Bronchial epithelial cell (primary cell): ENCODE results near the gene SLC1A2. TPM values are rescaled to one million over a fixed set of nuclear protein-coding genes. Genes with fewer than 3 reads are reported as not detected.

Experiments
- DNase-seq: peaks from one replicate; pipeline ENCODE4 v3.0.0-alpha.2; 2010; ENCODE audit warnings: low read depth
- FAIRE-seq: peaks from 2 replicates; lab custom pipeline; 2011; peaks lifted over from hg19 to GRCh38; lab: Jason Lieb, UNC
- H3K27me3 ChIP-seq: 2 replicates; pipeline ENCODE4 v1.5.1; 2011; ENCODE audit warnings: low read length; ENCODE audit not compliant: control insufficient read depth, insufficient read depth
- H3K36me3 ChIP-seq: 2 replicates; pipeline ENCODE4 v1.5.1; 2011; ENCODE audit warnings: low read length; ENCODE audit not compliant: control insufficient read depth, insufficient read depth
- H3K4me3 ChIP-seq: 2 replicates; pipeline ENCODE4 v1.5.1; 2011; ENCODE audit warnings: mild to moderate bottlenecking, low read depth, low read length, control low read depth
- total RNA-seq: library from RNA; depleted of rRNA; stranded (reverse); fragments of >200 nt; gene quantifications from 2 replicates; pipeline ENCODE4 v1.2.1, GENCODE V29; 2014
- TF ChIP-seq, protein P1 (sequence below): IDR thresholded peaks from 2 replicates; pipeline ENCODE4 v1.5.1; 2011; ENCODE audit warnings: mild to moderate bottlenecking, moderate library complexity, low read length, control low read depth, inconsistent platforms; ENCODE audit not compliant: insufficient read depth, severe bottlenecking

Gene SLC1A2
- total RNA-seq, 1 donor from 2014 or later = under 0.01 TPM

DNA sequence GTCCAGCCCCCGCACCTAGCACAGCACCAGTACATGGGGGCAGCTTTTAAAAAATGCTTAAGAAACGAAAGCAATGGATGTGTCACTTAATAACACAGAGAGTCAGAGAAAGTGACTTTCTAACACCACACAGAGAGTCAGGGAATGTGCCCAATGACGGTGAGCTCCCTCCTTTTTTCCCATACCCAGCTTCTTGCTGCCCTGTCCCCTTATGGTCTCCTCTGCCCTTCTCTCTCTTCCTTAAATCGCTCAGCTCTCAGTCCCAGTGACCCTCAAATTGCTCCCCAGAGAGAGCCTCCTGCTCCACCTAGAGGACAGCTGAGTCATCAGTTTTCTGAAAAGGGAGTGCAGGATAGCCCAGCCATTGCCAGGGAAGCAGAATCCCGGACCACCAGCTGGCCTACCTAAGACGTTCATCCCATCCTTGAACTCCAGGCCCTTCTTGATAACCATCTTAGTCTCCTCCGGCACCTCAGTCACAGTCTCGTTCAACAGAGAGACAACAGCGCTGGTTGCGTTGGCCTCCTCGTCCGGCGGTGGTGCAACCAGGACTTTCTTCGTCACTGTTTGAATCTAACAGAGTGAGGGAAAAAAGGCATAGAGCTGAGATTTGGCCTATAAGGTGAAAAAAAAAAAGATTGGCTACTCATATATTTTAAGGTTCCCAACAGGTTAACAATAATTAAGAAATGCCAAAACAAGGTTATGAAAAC, 113.5 kb downstream of the SLC1A2 start:
- Histone ChIP-seq H3K36me3 (no peaks in the 10 kb centered on the region), H3K27me3 (no peaks in the 10 kb centered on the region), H3K4me3 (no peak overlapping the region)
- TF ChIP-seq, protein P1, sequence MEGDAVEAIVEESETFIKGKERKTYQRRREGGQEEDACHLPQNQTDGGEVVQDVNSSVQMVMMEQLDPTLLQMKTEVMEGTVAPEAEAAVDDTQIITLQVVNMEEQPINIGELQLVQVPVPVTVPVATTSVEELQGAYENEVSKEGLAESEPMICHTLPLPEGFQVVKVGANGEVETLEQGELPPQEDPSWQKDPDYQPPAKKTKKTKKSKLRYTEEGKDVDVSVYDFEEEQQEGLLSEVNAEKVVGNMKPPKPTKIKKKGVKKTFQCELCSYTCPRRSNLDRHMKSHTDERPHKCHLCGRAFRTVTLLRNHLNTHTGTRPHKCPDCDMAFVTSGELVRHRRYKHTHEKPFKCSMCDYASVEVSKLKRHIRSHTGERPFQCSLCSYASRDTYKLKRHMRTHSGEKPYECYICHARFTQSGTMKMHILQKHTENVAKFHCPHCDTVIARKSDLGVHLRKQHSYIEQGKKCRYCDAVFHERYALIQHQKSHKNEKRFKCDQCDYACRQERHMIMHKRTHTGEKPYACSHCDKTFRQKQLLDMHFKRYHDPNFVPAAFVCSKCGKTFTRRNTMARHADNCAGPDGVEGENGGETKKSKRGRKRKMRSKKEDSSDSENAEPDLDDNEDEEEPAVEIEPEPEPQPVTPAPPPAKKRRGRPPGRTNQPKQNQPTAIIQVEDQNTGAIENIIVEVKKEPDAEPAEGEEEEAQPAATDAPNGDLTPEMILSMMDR = peak; percentile 43
- FAIRE-seq (no peak), DNase-seq (peak; percentile 34)

DNA sequence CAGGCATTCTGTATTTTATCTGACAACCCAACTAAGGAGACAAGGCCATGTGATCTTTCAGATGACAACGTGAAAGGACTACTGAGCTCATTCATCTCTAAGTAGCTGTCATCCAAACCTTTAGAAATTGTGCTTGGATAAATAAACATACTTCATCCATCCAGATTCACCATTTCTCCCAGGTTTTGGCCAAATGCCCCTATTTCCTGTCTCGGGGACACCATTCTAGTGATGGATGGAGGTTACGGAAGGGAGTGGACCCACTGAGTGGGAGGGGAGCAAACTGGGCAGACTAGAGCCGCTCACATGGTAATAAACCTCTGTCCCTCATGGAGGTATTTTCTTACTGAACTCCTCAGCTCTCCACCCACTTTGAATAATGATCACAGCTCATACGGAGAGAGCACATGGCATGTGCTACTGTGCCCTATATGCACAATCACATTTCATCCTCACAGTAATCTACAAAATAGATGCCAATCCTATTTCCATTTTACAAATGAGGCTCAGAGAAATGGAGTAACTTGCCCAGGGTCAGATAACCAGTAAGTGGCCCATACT, 114.4 kb downstream of the SLC1A2 start:
- Histone ChIP-seq H3K27me3 (no peaks in the 10 kb centered on the region), H3K36me3 (no peaks in the 10 kb centered on the region), H3K4me3 (no peak overlapping the region)
- DNase-seq = no peak
- TF ChIP-seq, protein P1 = no peak
- no peak for FAIRE-seq

DNA sequence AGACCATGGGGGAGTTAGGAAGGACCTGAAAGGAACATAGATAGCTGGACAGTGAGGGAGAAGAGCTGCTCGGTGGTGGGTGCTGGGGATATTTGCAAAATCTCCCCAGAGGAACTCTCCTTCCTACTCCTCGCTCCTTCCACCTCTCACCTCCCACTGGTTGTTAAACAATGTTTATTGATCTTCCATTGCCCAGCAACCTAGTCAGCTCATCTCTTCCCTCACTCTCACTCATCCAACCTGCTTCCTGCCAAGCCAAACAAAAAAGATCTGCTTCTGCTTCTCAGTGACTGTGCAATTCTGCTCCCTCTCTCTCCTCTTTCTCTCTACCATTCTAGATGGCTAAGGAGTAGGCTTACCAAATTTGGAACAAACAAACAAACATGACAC, 115.0 kb downstream of the SLC1A2 start:
- peak; percentile 58 for DNase-seq
- no peak overlapping the region for H3K4me3 ChIP-seq

DNA sequence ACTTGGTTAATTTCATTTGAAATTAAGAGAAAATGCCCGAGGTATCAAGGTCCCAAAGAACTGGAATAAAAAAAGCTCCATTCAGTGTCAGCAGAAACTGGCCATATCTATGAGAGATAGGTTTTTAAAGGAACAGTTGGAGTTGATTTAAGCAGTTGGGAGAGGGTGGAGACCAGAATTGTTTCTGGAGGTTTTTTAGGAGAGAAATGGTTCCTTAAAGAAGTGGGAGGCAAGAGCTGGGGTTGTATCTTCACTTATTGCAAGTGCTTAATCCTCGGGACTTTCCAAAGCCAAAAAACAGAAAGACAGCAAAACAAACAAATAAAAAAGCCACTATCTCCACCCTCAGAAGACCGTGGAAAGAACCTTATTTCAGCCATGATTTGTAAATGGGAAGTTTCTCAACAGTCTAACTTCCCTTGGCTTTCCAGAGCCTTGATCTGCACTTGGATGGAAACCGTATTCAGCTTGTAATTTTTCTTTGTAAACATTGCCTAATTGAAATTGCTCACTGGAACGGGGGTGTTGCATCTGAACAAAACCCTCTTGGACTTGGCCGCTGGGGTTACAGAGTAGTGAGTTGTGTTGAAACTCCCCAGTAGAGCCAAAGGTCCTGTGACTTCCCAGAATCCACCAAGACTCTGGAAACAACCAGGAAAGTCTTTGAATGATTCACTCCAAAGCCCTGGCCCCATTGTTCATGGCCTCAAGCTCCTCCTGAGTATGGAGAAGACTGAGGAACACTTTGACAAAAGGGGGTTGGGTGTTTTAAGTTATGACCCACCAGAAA, 115.6 kb downstream of the SLC1A2 start:
- DNase-seq (peak; percentile 90), FAIRE-seq (no peak)
- H3K4me3 ChIP-seq = no peak overlapping the region

More for the DNA sequence above, 115.0 kb downstream of the SLC1A2 start:
- H3K27me3 ChIP-seq = no peaks in the 10 kb centered on the region
- H3K36me3 ChIP-seq = no peaks in the 10 kb centered on the region
- TF ChIP-seq, protein P1 = no peak
- FAIRE-seq = no peak

DNA sequence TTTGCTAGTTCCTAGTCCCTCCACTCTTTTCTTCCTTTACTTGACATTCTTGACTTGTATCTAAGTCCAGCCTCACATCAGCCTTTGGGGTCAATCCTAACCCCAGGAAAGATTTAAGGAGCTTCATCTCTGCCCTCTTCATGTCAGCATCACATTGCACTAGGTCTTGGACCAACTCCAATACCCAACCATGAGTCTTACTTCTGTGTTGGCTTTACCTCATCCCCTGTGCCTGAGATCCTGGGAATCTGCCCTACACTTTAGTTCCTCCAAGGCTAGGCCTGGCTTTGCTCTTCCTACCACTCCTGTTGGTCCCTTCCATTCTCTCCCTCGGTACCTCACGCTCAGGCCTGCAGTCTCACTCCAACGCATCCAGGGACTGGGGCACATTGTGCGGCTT, 117.0 kb downstream of the SLC1A2 start:
- TF ChIP-seq, protein P1 = no peak
- no peak for FAIRE-seq
- DNase-seq = peak; percentile 32
- no peaks in the 10 kb centered on the region for H3K36me3 ChIP-seq
- H3K27me3 ChIP-seq = no peaks in the 10 kb centered on the region
- H3K4me3 ChIP-seq = no peak overlapping the region

More for the DNA sequence above, 115.6 kb downstream of the SLC1A2 start:
- TF ChIP-seq, protein P1 = no peak
- Histone ChIP-seq H3K27me3 (no peaks in the 10 kb centered on the region), H3K36me3 (no peaks in the 10 kb centered on the region)
